NCI-H82 treated with DMSO at 0.1 percent for 48 hours (cell line): ENCODE results near the gene NFASC.
A peak's percentile ranks its signal among the peaks of the same experiment; 100 is the strongest.

Experiments
- DNase-seq: peaks from one replicate; lab custom pipeline; 2025; ENCODE audit not compliant: unreplicated experiment; lab: John Stamatoyannopoulos, UW

Gene NFASC

DNA sequence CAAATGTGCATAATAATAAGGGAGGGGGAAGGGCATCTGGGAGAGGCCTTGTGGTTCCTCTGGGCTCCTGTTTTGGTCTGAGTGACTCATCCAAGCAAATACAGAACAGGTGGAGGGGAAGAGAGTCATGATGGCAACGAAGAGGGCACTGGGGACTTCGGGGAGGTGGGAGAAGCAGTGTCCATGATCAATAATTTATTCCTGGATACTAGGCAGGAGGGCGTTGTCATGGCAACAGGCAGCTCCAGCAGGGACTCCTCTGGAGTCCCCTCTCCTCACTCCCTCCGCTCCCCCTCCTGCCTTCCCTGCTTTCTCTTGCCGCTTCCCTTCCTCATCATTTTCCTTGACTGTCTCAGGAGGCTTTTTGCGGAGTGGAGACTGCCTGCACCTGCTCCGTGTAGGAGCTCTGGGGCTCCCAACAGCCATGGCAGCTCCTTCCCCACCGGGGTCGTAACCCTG is 12.3 kb upstream of the NFASC start:
- peak; percentile 69 for DNase-seq

DNA sequence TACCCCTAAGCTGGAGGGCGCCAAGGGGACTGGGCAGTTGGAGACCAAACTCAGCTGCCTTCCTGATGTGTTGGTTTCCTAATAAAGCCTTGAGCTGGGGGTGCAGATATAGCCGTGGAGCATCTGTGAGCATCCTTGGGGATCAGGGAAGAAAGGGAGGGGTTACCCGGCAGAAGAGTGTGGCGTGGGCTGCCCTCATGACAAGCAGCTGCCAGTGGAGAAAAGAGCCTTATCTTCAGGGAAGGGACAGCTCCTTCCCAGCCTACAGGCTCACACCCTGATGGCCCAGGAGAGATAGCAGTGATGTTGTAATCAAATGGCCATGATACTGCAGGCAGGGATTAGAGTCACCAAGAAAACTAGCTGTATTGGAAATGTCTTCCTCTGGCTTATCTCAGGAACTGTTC is 10.8 kb upstream of the NFASC start:
- peak; percentile 94 for DNase-seq

DNA sequence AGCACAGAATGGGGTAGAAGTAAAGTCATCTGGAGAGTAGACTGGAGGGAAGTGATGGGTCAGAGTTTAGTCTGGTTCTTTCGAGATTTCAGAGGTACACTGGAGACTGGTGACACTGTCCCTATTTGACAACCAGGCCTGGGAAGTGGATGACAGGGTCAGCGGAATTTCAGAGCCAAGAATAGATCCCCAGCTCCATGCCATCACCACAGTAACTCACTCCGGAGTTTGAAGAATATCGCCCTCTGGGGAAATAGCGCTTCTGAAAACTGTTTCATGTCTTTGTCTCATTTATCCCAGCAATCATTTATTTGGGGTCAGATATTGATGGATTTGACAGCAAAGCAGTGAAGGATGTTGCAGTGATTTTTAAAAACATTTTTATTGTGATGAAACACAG is 7.6 kb upstream of the NFASC start:
- DNase-seq: no peak

DNA sequence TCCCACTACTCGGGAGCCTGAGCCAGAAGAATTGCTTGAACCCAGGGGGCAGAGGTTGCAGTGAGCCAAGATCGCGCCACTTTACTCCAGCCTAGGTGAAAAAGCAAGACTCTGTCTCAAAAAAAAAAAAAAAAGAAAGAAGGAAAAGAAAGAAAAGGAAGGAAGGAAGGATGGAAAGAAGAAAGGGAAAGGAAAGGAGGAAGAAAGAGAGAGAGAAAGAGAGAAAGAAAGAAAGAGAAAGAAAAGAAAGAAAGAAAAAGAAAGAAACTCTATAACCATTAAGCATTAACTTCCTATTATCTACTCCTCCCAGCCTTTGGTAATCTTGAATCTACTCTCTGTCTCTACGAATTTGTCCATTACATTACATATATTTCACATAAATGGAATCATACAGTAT is 6.9 kb upstream of the NFASC start:
- DNase-seq: no peak

DNA sequence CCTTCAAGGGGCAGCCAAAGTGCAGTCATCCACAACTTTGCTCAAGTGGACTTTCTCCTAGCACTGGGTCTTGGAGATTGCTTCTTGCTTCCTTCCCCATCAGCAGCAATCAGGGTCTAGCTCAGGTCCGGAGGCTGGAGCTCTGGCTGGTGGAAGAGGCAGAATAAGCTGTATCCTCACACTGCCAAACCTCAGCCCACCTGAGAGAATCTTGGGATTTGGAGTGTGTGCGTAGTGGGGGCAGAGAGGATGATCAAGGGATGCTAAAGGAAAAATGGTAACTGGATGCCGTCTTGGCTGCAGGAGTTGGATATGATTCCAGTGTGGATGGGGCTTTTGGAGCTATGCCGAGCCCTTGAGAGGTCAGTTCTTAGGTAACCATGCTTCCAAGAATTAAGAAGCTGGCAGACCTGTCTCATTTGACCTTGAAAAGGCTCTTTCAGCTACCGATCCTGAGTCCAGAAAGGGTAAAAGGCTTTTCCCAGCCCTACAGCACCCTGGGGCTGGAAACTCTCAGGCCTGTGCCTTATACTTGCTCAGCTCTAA is 4.5 kb upstream of the NFASC start:
- no peak for DNase-seq

DNA sequence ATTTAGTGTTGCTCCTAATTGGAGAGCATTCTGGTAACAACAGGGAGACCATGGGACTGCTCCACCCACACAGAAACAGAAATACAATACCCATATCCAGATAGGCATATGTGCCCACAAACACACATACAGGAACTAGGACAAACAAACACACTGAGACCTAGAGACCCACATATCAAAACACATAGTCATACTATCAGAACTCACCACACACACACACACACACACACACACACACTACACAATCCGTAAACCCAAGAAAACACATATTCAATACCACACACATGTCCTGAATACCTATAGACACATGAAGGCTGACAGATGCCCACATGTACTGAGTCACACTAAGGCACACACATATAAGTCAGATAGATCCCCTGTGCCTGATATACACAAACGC is 3.5 kb upstream of the NFASC start:
- DNase-seq: no peak

DNA sequence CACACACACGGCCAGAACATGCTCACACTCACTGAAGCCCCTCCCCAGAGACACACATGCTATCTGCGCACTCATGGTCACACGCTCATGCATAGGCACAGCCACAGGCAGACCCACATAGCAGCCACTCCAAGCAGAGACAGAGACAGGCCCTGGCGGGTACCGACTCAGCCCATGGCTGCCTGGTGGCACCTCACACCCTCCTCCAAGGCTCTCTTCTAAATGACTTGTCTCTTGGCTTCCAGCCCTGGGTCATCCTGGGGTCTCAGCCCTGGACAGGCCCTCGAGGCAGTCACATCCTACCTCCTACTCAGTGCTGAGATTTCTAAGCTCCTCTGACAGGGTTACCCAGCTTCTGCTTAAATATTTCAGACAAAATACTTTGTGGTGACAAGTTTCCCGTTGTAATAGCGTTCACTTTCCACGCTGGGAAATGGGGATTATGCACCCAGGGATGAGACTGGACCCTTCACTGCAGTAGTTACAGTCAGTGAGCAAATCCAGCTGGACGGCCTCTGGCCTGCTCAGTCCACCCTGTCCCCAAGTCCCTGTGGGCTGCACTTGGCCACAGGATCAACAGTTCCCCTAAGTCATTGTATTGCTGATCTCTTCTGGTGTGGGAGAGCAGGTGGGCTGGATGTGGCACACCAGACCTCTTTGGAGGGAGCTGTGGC is 2.9 kb upstream of the NFASC start:
- no peak for DNase-seq

DNA sequence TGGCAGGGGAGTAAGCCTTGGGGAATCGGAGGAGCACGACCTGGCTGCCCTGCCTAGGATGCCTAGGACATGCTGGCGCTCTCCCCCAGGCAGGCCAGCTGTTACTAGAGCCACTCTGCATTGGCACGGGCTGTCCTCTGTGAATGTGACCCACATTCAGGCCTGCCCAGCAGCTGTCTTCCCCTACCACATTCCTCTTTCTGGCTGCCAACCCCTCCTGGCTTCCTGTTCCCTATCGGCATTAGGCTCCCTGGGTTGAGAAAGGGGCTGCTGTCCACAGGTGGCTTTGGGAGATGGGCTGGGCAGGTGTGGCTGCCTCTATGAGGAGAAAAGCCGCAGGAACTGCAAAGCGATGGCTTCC is 2.3 kb upstream of the NFASC start:
- no peak for DNase-seq

DNA sequence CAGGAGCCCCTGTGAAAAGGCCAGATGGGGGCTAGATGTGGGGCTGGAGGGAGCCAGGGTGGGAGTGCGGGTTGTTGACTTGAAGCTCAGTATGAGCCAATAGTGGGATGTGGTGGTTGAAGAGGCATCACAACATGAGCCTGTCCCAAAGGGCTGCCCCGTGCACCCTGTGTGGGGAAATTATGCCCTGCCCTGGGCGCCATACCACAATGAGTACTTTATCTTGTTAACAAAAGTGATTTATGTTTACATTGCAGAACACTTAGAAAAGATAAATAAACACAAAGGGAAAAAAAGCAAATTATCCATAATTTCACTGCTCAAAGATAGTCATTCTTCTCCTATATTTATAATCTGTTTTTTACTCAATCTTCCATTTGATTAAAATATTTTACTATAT is 1.6 kb upstream of the NFASC start:
- DNase-seq: no peak

DNA sequence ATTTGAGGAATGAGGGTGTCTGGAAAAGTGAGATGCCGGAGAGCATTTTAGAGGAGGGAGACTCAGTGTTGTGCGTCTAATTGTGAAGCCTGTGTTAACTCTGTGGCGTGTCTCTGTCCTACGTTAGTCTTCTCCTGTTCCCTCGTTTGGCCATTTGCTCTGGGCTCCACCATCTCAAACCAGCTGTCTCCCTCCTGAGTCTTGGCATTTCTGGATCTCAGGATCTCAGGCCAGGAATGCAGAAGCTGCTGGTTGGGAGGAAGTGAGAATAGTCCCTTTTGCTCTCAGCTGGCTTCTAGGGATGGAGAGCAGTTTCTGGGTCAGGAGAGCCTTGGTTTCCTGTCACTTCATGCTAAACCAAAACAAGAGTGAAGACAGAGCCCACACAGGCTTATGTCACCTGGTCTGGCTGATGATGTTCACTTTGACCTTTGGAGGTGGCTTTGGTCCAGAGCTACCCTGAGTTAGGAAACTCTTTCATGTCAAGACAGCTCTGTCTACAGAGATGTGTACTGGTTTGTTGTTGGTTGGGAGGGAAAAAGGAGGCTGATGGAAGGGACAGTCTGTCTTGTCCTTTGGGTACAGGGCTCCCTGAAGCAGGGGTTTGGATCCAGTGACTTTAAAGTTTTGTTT is 859 bp downstream of the NFASC start:
- no peak for DNase-seq

DNA sequence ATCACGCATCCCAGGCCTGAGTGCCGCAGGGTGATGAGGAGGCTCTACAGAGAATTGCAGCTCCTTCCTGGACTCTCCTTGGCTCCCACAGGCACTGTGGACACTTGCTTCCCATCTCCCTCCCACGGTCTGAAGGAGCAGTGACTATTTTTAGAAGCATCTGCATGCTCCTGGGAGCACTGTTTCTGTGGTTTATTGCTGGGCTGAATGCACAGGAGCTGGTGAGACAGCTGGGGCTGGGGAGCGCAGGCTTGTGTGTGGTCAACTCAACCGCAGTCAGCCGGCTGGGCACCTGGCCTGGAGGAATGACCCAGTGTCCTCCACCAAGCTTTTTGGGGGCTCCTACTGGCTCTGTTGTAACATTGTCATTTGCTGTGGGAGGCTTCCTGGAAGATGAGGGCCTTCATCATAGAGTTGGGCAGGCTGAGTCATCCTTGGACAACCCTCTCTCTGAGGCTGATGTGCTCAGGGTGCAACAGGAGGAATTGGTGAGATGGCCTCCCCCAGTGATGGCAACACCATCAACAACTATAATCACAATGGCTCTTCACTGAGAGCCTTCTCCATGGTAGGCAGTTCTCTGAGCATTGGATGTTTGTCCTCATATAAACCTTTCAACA is 1.7 kb downstream of the NFASC start:
- DNase-seq: no peak

DNA sequence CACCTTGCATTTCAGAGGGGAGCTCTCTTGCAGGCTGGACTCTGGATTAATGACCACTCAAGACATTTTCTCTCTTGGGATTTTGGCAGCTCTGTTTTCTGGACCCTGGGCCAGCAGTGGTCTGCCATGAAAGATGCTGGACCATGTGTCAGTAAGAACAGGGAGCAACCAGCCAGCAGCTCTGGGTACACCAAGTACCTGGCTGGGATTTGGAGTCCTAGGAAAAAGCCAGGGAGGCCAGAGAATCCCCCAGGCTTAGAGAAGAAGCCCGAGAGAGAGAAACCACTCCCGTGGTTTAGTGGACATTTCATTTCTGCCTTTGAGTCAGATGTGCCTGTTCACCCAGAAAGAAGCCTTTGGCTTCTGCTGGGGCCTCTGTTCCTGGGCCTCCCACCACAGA is 2.5 kb downstream of the NFASC start:
- DNase-seq: no peak

DNA sequence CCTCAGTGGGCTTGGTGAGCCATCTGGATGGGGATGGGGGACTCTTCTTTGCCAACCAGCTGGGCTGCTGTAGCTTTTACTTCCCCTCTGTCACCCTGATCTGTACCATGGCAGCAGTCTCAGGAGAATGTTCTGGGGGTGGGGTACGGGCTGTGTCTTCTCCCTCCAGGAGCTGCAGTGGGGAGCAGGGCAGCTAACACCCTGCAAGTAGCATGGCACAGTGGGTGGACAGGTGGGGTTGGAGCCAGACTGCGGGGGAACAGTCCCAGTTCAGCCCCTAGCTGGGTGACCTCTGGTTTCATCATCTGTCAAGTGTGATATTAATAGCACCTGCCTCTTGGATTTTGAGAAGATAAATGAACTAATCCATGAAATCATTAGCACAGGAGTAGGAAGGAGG is 3.1 kb downstream of the NFASC start:
- peak; percentile 28 for DNase-seq

DNA sequence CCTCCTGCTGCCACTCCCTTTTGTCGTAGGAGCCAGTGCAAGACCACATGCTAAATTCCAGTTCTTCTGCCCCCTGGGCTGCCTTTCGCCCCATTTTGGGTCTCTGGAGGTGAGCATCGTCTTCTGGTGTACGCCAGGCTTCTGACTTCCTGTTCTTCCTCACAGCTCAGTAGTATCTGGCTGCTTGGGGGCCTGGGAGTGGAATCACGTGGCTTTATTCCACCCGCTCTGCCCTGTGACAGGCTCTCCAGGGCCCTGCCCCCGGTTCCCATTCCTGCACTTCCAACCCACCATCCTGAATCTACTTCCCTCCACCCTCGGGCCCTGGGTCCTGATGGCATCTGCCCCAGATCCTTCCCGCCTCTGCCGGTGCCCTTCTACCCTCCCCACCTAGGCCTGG is 3.6 kb downstream of the NFASC start:
- no peak for DNase-seq

DNA sequence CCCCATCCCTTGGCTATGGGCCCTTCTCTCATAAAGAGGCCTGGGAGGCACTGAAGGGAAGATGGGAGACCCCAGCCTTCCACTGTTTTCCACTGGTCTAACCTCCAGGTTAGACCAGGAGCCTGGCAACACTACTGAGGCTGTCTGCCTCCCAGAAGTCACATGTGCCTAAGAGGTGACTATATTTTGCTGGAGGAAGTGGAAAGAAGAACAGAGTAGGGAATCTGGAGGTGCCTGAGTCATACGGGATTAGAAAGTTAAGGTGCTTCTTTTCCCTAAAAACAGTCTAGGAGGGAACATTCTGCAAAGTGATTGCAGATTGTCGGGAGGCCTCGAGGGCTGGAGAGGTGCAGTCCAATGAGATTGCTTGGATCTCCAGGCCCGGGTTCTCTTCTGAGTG is 4.6 kb downstream of the NFASC start:
- DNase-seq: no peak

DNA sequence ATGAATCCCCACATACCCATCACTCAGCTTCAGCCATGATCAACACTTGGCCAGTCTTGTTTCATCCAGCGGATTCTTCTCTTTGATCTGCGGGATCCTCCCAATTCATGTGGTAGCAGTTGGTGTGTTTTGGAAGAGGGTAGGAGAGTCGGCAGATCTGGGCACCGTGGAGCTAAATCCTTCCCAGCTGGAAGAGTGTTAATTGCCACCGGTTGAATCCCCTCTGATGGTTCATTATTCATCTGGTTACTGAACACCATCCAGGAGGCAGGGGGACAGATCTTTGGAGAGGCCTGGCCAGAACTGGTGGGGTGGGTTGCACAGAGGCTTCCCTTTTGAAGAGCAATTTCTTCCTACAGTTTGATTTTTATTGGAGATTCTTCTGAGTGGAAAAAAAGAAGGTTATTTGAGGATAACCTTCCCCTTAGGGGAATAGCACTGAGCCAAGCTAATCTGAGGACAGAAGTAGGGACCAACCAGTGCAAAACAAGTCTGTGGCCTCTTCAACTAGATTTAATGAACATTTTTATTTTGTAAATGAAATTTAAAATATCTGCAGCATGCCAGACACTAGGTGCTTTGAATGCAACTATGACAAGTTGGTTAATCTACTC is 8.1 kb downstream of the NFASC start:
- DNase-seq: peak; percentile 59

DNA sequence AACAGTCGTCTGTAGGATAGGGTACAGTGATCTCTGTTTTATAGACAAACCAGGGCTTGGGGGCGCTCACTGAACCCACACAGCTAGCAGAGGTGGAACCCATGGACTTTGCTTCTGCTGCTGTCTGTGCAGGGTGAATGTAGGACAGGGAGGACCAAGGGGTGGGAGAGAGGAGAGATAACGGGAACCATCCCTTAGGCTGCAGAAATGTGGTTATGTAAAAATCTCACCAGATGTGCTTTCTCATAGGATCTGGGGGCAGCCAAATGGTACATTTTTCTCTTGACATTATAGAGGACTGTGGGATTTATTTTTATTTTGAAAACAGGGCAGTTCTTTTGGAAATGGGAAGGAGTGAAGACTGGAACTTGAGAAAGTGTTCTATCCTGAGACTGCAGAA is 8.7 kb downstream of the NFASC start:
- no peak for DNase-seq

DNA sequence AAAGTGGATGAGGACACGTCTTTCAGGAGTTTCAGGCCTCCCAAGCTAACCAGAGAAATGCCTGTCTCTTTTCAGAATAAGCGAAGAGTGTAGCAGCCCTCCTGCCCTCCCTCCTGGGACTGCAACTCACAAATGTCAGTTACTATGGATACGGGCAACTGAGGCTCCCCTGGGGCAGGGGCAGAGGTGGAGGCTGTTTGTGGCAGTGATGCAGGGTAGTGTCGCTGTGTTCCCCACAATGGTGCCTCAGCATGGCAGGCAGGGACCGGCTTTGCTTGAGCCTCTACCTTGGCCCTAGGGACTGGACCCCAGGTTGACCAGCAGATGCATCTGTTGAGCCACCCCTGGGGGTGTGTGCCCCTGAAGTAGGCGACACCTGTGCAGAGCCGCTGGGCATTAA is 10.2 kb downstream of the NFASC start:
- no peak for DNase-seq

DNA sequence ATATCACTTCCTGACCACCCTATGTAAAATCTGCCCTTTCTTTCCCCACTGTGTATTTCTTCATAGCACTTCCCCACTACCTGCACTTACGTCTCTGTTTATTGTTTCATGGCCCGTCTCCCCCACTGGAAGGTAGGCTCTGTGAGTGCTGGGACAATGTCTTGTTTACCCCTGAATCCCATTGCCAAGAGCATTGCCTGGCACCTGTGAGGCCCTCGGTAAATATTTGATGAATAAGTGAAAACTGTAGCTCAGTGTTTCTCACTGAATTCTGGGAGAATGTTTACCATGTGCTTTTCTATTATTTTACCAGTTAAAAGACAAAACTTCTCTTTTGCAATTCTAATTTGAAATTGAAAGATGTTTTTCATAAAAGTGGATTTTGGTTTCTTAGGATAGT is 11.8 kb downstream of the NFASC start:
- DNase-seq: no peak

DNA sequence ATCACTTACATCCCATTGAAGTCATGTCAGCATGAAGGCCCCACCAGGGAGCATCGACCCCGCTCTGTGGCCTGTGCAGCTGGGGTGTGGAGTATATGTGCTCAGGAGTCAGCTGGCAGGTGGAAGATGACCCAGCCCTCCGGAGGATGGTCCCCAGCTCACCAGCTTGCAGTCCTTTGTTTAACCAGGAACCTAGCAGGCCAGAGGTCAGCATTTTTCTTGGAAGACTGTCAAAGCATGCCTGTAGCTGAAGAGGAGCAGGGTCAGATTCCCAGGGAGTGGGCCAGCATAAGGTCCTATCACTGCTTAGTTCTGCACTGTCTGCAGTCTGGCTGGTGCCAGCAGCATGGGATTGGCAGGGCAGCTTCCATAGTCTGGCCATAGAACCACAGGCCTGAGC is 12.7 kb downstream of the NFASC start:
- no peak for DNase-seq

DNA sequence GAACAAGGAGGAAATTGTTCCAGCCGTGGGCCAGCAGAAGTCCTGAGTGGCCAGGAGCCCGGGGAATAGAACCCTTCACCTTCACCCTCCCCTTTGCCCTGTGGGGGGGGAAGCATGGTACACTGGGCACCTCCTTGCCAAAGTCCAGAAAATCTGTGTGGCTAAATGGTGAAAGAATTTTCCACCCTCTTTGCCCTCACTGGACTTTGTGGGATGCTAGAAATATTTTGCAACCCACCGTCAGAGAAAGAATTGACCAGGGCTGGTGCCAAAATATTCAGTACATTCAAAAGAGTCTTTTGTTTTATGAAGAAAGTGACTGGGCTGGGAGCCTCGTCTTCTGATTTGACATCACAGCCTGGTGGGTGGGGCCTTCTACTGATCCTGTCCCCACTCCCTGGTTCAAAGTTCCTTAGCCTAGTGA is 14.6 kb downstream of the NFASC start:
- no peak for DNase-seq

DNA sequence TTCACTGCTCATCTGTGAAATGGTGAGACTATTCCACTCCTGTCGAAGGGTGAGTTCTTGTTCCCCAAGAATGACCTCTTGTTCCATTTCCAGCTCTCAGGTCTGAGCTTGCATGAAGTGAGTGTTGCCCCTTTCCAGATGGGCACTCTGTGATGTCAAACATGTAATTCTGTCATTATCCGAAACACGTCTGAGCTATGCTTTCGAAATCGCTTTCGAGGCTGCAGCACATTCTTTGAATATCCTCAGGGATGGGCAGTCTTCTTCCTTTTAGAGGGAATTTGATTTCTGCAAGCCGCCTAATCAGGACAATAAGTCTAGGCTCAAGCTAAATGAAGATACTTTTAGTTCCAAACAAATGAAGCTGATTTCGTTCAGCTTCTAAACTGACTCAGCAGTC is 15.1 kb downstream of the NFASC start:
- no peak for DNase-seq
